CD4-positive, alpha-beta T cell treated with Interleukin-6 for 4 hours (primary cell): ENCODE results near the gene C17orf58.
A peak's percentile ranks its signal among the peaks of the same experiment; 100 is the strongest.
"Not testable (repeated sequence)": the region's sequence is repeated elsewhere in the genome, so short reads cannot be mapped to it uniquely, and the experiment has no call there.

Experiments
- DNase-seq: peaks from one replicate; pipeline ENCODE4 v3.0.0-alpha.2; 2020; ENCODE audit warnings: mixed read lengths

Gene C17orf58

DNA sequence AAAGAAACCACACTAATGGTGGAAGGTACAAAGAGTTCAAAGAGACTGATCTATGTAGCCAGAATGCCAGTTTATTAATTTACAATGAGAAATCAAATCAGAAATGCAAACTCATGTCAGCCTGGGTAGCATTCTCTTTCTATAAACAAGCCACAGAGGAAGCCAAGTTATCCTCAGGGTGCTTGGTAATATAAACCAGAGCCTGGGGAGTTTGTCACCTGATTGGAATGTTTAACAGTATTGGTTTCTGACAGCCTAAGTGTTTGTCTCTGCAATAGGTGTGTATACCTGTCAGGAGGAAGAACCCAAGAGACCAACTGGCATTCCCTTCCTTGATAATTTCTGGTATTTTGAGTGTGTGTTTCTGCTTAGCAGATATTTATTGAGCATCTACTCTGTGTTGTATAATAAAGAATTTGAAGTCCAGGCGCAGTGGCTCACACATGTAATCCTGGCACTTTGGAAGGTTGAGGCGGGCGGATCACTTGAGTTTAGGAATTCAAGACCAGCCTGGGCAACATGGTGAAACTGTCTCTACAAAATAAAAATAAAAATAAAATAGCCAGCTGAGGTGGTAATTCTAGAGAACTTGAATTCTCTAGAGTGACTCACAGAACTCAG, 3.1 kb upstream of the C17orf58 start:
- DNase-seq: no peak

DNA sequence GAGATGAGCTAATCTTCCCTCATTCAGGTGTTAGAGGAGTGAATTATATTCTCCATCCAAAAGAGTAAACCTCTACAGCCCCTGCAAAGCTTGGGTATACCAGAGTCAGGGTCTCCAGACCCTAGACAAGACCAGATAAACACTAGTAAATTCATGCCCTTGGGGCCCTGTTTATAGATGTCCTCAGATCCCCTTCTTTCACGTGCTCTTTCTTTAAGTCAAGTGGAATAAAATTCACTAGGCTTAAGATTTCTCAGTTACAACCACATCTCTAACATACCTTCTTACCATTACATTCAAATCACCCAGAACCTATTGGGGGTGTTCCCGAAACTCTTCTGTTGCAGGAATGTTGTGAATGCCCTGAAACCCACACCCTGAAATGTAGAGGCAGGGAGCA, 2.2 kb upstream of the C17orf58 start:
- no peak for DNase-seq

DNA sequence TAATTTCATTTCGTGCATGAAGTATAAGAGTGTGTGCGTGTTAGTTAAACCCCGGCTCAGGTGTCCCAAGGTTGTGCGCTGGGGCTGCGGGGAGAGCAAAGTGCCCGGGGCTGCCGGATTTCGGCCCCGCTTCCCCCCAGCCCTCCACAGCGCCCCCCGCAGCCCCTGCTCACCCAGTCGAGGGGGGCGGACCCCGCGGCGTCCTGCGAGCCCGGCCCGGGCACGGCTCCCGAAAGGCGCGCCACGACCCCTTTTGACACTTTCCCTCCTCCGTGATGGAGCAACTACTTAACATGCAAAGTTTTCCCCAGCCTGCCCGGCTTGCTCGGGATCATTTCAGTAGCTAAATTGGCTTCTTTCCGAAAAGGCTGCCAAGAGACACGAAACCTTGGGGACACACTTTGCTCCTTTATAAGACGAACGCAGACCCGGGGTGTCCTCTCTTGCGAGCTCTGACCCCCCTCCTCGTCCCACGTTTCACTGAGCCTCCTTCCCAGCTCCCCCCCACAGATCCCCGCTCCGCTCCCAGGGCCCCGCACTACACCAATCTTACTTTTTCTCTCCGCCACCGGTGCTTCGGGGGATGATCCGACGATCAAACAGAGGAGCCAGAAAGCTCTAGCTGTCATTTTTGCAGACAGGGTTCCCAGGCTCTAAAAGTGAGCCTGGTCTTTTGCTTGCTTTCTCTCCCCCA, 552 bp downstream of the C17orf58 start:
- peak; percentile 23 for DNase-seq

DNA sequence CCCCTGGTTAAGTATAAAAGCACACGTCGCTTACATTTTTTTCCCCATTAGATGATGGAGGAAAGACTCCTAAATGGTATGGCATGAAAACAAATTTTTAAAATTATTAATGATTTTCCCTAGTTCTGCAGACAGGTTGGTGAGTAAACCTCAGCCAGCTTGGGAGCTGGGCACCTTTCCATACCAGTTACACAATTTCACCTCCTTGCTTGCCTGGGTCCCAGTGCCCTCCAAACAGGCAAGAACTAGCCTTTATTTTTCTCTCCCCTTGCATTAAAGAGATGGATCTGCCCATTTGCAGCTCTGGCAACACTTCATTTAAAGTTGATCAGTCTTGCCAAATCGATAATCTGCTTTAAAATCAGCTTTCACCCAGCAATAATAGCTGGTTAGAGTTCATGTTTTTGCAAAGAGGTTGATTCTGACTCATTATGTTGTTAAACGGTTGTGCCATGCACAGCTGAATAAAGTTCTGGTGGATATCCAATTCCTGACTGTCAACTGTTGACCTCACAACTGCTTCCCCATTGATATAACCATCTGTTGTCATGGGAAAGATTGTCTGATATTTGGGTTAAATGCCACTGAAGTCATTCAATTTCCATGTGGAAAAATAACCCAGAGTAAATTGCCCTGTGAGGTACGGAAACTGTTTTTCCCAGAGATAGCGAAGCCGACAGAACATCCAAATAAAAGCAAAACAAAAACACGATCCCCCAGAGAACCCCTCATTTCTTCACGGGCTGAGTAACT, 1.3 kb downstream of the C17orf58 start:
- DNase-seq: no peak

DNA sequence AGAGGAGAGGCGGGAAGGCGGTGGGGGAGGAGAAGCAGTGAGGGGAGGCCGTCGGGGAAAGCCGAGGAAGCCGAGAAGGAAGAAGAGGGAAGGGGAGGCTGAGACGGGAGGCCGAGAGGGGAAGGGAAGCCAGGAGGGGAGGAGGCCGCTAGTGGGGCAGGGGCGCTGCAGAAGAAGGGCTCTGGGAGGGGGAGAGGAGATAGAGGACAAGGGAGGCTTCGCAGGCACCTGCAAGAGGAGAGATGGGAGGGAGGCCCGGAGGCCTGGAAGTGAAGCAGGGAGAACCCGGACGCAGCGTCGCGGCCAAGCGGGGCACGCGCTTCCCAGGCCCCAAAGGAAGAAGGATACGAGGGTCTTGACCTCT, 2.3 kb downstream of the C17orf58 start:
- no peak for DNase-seq

DNA sequence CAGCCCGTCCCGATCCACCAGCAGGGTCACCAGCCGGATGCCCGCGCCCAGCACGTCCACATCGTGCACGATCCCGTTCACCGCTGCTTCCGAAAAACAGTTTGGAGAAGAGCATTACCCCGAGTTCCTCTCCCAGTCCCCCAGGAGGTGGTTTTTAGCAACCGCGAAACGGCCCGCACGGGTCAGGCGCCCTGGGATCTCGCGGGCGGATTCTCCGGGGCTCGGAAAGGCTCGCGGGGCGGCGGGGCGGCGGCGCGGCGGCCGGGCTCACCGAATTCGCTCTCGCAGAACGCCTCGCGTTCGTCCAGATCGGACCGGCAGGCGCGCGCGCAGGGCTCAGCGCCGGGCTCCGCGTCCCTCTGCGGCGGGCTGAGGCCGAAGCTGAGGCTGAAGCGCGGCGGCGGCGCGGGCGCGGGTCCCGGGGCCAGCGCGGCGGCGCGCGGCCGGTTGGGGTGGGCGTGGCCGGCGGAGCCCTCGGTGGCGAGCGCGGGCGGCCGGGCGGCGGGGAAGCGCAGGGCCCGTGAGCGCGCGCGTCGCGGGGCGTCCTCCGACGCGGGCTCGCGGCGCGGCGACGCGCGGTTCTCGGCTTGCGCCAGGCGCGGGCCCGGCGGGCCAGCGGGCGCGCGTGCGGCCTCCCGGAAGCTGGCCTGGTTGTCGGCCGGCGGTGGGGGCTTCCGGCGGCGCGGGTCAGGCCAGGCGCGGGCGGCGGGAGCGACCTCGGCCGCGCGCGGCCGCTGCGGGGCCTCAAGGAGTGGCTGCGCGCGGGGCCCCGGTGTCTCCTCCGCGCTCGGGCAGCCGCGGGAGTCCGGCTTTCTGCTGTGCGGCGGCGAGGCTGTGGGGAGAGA, 2.9 kb downstream of the C17orf58 start:
- DNase-seq: peak; percentile 74

DNA sequence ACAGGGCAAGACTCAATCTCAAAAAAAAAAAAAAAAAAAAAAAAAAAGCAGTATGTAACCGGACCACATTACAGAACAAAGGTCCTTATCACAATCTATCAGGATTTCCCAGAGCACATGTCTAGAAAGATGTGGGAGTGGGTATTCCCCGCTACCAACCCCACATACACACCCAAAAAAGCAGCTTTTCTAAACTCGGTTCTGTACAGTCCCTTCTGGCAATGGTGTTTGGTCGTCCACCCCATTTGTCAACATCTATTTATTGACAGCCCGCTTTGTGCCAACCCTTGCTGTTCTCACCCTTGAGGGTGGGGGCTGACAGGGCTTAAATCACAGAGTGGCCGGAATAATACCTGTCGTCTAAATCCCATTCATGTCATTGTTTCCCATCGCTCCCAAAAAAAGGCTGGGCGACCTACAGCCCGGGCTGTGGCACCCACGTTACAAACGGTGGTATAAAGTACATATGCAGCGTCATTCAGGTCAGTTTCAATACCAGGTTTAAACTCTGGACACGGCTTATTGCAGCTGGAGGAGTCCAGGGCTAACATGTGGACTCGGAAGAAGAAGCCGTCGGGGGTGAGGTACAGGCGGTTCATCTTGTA, 3.6 kb downstream of the C17orf58 start:
- no peak for DNase-seq

DNA sequence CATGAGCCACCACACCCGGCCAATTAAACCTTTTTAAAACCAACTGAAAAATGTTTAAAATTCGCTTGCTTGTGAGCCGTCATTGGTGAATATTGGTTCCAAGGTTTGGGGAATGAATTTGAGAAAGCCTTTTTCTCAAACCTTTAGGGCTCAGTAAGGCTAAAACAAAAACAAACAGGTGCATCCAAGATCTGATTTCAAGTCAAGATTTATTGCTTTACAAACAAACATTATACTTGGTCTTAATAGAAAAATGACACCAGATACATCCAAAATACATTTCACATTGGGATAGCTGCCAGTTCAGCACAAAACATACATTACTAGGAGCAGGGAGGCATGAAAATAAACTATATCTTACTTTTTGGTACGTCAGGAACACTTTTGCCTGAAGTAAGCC, 5.4 kb downstream of the C17orf58 start:
- no peak for DNase-seq

DNA sequence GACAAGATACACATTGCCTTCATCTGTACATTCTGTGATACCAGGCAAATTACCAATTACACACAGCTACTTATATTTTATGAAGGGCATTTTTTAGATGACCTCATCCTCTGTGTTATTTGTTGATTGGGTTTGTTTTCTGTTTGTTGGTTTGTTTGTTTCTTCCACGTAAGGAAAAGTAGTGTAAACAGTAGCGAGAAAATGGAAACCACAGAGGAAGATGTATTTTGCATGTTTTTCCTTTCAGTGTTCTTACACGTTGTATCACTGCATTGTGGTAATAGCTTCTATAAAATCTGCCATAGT, 12.9 kb downstream of the C17orf58 start:
- no peak for DNase-seq

DNA sequence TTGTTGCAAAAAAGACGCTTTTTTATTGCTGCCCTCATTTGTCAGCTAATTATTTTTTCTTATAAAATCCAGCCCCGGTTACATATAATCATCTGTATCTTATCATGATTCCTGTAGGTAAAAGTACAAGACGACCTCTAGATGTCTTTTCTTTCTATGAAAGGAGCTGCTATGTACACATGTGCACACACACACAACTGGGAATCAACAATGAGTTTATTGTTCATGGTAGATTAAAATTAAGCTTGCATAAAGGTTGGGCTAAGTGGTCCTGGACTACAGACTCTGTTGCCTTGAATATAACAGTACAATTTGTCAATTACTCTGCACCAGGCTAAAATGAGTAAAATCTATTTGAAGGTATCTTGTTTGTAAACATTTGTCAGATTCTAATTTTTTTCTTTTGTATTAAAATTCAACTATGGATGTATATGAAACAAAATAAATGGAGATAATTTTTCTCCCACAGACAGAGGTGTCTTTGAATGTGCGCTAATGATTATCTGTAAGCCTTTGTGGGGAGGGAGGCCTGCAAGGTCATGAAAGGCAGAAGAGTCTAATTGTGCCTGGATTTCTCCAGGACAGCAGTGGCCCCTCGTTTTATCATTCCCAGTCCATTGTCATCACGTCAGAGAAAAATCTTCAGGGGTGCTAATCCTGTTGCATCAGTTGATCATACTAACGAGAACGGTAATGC, 13.4 kb downstream of the C17orf58 start:
- DNase-seq: no peak

DNA sequence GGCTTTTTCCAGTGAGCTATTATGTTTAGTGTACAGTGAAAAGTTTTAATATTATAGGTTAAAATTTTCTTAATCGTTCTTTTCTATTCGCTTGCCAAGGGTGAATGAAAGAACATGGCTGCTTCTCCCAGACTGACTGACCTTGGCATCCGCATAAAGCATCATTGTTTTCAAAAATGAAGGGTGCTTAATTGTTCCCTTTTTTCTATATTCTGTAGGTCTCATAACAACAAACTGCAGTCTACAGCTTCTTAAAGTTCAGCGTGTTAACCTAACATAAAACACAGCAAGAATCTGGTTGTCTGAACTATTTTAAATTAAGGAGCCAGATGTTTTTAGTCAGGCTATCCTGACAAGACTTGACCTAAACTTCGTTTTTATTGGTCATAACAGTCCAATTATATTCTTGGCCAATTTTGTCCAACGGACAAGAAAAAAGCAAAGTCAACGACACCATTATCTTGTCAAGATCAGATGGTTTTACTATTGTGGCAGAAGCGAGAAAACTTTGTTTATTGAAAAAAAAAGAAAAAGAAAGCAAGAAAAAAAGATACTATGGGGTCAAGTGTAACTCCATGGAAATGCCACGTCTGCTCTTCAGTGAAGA, 14.1 kb downstream of the C17orf58 start:
- no peak for DNase-seq

DNA sequence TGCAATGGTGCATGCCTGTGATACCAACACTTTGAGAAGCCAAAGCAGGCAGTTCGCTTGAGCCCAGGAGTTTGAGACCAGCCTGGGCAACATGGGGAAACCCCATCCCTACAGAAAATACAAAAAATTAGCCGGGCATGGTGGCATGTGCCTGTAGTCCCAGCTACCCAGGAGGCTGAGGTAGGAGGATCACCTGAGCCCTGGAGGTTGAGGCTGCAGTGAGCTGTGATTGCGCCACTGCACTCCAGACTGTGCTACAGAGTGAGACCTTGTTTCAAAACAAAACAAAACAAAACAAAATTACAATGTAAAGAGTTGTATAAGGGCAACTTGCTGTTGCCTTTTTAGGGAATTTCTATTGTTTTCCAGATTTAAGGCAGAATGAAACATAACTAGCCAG, 15.4 kb downstream of the C17orf58 start:
- DNase-seq: not testable (repeated sequence)

DNA sequence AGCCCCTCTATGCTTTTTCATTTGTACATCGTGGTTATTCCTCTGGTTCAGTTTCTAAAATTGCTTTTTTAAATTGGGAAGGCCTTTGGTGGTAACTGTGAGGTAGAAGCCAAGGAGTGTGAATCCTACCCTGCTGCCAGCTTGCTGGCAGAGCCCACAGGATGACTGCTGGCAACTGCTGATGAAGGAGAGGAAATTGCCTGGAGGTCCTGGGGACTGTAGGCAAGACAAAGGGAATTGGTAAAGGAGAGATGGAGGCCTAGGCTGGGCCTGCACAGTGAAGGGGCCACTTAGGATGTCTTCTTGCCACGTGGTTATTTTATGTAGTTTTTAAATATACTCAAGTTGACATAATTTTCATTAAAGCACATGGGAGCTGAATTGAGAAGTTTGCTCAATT, 15.8 kb downstream of the C17orf58 start:
- no peak for DNase-seq

DNA sequence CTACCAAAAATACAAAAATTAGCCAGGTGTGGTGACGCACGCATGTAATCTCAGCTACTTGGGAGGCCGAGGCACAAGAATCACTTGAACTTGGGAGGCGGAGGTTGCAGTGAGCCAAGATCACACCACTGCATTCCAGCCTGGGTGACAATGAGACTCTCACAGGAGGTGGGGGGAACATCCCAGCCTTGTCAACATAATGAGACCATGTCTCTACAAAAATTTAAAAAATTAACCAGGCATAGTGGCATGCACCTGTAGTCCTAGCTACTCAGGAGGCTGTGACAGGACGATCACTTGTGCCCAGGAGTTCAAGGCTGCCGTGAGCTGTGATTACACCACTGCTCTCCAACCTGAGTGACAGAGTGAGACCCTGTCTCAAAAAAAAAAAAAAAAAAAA, 20.0 kb downstream of the C17orf58 start:
- DNase-seq: not testable (repeated sequence)

DNA sequence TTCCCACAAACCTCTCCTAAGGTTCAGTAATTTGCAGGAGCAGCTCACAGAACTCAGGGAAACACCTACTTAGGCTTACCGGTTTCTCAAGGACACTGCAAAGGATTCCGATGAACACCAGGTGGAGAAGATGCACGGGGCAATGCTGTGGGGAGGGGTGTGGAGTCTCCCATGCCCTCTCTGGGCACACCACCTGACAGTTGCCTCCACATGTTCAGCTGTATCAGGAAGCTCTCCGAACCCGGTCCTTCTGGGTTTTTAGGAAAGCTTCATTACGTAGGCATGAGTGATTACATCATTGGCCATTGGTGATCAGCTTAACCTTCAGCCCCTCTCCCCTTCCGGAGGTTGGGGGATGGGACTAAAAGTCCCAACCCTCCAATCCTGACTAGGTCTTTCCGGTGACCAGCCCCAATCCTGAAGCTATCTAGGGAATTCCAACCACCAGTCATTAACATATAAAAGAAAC, 21.6 kb downstream of the C17orf58 start:
- no peak for DNase-seq

DNA sequence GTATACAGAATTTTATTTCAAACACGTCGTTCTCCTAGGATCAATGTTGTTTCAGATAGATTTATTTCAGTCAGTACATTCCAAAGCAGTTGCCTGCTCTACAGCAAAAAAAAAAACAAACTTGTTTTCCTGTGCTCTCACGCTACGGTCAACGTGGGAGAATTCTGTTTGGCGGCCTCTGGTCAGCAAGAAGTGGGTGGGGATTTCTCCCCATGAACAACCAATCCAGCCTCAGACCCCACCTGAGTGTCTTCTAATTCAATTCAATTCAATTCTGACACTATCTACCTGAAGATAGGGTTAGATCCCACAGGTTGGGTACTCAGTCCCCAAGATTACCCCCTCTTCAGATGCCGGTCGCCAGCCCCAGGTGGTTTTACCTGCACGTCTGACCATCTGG, 22.1 kb downstream of the C17orf58 start:
- no peak for DNase-seq

DNA sequence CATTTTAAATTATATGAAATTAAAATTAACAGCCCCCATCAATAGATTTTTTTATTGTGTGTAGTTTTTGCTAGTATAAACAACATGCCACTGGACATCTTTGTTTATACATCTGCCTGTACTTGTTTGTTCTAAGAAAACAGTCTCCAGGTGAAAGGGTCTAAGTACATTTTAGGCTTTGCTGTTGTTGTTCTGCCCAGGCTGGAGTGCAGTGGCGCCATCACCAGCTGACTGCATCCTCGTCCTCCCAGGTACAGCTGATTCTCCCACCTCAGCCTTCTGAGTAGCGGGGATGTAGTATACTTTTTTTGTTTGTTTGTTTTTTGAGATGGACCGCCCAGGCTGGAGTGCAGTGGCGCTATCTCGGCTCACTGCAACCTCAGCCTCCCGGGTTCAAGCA, 25.5 kb downstream of the C17orf58 start:
- DNase-seq: no peak

DNA sequence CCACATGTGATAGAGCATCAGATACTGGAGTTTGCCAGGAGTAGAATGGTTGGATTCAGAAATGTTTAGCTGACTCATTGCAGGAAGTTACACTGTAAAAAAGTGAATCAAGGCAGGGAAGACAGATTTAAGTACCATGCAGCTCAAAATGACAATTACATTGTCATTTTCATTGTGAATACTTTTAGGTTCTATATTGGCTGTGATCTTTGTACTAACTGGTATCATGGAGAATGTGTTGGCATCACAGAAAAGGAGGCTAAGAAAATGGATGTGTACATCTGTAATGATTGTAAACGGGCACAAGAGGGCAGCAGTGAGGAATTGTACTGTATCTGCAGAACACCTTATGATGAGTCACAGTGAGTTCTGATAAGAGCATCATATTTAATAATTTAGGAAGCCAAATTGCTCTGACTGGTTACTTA, 33.1 kb downstream of the C17orf58 start:
- peak; percentile 81 for DNase-seq

DNA sequence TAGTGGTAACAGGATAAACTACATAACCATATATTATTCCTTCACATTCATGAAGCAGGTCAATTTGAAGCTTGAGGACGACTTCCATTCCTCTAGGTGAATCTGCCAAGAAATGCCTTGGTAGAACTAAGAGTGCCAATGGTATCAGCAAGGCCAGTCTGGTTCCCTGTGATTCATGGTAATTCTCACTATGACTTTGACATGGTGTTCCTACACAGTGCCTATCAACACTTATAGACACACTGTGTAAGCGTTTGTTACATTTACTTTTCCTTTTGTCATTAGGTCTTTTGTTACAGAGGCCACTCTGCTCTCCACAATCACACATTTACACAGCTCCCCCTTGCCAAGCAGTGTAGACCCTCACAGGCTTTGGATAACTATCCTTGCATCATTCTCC, 34.1 kb downstream of the C17orf58 start:
- DNase-seq: not testable (repeated sequence)

DNA sequence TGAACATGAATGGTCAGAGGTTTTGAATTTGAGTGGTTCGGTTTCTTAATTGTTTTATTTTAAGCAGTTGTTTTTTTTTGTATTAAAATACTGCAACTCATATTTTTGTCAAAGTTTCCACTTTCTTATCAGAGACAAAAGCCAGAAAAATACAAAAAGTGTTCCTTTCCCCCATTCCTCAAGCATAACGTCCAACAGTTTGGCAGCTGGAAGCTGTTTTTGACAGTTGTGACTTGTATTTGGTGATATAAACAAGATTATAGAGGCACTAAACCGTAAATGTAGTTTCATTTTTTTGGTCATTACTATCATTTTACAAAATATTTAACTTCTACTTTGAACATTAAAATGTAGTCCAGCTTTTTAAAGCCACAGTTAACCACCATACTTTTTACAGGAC, 36.0 kb downstream of the C17orf58 start:
- DNase-seq: not testable (repeated sequence)

DNA sequence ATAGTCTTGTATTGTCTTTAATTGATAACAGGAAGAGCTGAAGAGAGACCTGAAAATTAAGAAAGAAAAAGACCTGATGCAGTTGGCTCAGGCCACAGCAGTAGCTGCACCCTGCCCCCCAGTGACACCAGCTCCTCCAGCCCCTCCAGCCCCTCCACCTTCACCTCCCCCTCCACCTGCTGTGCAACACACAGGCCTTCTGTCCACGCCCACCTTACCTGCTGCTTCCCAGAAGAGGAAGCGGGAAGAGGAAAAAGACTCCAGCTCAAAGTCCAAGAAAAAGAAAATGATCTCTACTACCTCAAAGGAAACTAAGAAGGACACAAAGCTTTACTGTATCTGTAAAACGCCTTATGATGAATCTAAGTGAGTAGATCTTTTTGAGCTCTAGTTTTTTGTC, 36.8 kb downstream of the C17orf58 start:
- DNase-seq: no peak

DNA sequence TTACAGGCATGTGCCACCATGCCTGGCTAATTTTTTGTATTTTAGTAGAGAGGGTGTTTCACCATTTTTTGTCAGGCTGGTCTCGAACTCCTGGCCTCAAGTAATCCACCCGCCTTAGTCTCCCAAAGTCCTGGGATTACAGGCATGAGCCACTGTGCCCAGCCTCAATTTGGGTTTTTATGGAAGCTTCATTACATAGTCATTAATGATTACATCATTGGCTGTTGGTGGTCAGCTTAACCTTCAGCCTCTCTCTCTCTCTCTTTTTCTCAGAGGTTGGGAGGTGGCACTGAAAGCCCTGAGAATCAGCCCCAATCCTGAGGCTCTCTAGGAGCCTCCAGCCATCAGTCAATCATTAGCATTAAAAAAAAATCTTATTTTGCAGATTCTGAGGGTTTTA, 45.3 kb downstream of the C17orf58 start:
- DNase-seq: no peak
